ENCODE measurements around the gene UMODL1.

UMODL1 gene

DNA sequence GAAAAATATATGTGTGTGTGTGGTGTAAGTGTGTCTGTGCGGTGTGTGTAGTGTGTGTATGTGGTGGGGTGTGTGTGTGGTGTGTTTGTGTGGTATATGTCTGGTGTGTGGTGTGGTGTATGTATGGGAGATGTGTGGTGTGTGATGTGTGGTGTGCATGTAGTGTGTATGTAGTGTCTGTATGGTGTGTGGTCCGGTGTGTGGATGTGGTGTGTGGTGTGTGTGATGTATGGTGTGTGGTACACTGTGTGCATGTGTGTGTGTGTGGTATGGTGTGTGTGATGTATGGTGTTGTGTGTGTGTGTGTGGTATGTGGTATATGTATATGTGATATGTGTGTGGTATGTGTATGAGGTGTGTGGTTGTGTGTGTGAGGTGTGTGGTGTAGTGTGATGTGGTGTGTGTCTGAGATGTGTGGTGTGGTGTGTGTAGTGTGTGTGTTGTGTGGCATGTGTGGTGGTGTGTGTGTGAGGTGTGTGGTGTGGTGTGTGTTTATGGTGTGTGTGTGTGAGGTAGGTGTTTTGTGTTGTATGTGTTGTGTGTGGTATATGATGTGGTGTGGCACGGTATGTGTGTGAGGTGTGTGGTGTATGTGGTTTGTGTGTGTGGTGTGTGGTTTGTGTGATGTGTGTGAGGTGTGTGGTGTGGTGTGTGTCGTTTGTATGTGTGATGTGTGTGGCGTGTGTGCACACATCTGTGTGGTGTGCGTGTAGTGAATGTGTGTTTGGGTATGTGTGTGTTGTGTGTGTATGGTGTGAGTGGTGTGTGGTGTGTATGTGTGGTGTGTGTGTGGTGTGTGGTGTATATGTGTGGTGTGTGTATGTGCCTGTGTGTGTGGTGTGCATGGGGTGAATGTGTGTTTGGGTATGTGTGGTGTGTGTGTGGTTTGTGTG lies 112.5 kb downstream of the UMODL1 start (continued):
- TF ChIP-seq, protein P1, sequence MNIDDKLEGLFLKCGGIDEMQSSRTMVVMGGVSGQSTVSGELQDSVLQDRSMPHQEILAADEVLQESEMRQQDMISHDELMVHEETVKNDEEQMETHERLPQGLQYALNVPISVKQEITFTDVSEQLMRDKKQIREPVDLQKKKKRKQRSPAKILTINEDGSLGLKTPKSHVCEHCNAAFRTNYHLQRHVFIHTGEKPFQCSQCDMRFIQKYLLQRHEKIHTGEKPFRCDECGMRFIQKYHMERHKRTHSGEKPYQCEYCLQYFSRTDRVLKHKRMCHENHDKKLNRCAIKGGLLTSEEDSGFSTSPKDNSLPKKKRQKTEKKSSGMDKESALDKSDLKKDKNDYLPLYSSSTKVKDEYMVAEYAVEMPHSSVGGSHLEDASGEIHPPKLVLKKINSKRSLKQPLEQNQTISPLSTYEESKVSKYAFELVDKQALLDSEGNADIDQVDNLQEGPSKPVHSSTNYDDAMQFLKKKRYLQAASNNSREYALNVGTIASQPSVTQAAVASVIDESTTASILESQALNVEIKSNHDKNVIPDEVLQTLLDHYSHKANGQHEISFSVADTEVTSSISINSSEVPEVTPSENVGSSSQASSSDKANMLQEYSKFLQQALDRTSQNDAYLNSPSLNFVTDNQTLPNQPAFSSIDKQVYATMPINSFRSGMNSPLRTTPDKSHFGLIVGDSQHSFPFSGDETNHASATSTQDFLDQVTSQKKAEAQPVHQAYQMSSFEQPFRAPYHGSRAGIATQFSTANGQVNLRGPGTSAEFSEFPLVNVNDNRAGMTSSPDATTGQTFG (tag by site-specific recombination; IDR thresholded peaks at IDR 0.05; ENCODE audit: borderline replicate concordance) = 0 out of 2 replicates have a peak, but pooled peaks have one; percentile 77
- no peak for TF ChIP-seq ZNF394 (tag by site-specific recombination; IDR thresholded peaks at IDR 0.05; ENCODE audit: borderline replicate concordance)

DNA sequence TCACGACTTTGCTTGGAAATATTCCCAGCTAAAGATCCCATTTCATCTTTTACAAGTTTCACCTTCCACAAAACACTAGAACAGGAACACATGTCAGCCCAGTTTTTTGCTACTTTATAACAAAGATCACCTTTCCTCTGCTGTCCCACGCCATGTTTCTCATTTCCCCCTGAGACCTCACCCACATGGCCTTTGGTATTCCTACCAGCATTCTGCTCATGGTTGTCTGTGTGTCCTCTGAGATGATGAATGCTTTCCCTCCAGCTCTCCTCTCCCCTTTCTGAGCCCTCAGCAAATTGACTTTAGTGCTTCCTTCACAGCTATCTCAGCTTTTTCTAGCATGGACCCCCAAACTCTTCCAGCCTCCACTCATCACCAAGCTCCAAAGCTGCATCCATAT lies 115.5 kb downstream of the UMODL1 start:
- Histone ChIP-seq H3K36me3 (ENCODE audit: control insufficient read depth in 2 of 2, insufficient read depth in 1 of 2, low read length in 2 of 2) (no peaks in the 10 kb centered on the region; a peak in 1 of 3 replicates), H3K27ac (ENCODE audit: extremely low read depth, low read depth, low read length) (no peak overlapping the region), H3K9me3 (ENCODE audit: control insufficient read depth, insufficient read depth, low read depth, low read length) (no peaks in the 10 kb centered on the region), H3K4me3 (ENCODE audit: low read depth, low read length) (no peak overlapping the region), H3K4me1 (ENCODE audit: control insufficient read depth, insufficient read depth, low read length) (no peaks in the 10 kb centered on the region)
- no peak for TF ChIP-seq ZNF555 (tag by site-specific recombination; conservative IDR thresholded peaks at IDR 0.05)
- TF ChIP-seq ZNF707 (tag by site-specific recombination; IDR thresholded peaks at IDR 0.05) = no peak
- no peak for TF ChIP-seq PRDM1 (tag by site-specific recombination; IDR thresholded peaks at IDR 0.05)
- no peak for TF ChIP-seq ZNF239 (tag by site-specific recombination; IDR thresholded peaks at IDR 0.05)
- no peak for TF ChIP-seq RBAK (tag by site-specific recombination; IDR thresholded peaks at IDR 0.05)
- TF ChIP-seq OVOL3 (tag by site-specific recombination; IDR thresholded peaks at IDR 0.05) = no peak
- no peak for TF ChIP-seq ZBTB7A (tag by site-specific recombination; IDR thresholded peaks at IDR 0.05; ENCODE audit: low read depth)
- no peak for TF ChIP-seq ZNF155 (tag by site-specific recombination; IDR thresholded peaks at IDR 0.05)
- no peak for TF ChIP-seq KLF7 (tag by site-specific recombination; IDR thresholded peaks at IDR 0.05; ENCODE audit: borderline replicate concordance)
- no peak for TF ChIP-seq ZNF514 (tag by site-specific recombination; IDR thresholded peaks at IDR 0.05)
- no peak for TF ChIP-seq ZNF548 (tag by site-specific recombination; IDR thresholded peaks at IDR 0.05)
- no peak for TF ChIP-seq MYNN (tag by site-specific recombination; IDR thresholded peaks at IDR 0.05; ENCODE audit: borderline replicate concordance)
- TF ChIP-seq, protein P2, sequence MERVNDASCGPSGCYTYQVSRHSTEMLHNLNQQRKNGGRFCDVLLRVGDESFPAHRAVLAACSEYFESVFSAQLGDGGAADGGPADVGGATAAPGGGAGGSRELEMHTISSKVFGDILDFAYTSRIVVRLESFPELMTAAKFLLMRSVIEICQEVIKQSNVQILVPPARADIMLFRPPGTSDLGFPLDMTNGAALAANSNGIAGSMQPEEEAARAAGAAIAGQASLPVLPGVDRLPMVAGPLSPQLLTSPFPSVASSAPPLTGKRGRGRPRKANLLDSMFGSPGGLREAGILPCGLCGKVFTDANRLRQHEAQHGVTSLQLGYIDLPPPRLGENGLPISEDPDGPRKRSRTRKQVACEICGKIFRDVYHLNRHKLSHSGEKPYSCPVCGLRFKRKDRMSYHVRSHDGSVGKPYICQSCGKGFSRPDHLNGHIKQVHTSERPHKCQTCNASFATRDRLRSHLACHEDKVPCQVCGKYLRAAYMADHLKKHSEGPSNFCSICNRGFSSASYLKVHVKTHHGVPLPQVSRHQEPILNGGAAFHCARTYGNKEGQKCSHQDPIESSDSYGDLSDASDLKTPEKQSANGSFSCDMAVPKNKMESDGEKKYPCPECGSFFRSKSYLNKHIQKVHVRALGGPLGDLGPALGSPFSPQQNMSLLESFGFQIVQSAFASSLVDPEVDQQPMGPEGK (tag by site-specific recombination; IDR thresholded peaks at IDR 0.05) = no peak
- TF ChIP-seq TRIM28 (IDR thresholded peaks at IDR 0.05; ENCODE audit: borderline replicate concordance, low read length) = no peak
- no peak for TF ChIP-seq SALL2 (tag by site-specific recombination; IDR thresholded peaks at IDR 0.05; ENCODE audit: borderline replicate concordance)
- TF ChIP-seq, protein P3, sequence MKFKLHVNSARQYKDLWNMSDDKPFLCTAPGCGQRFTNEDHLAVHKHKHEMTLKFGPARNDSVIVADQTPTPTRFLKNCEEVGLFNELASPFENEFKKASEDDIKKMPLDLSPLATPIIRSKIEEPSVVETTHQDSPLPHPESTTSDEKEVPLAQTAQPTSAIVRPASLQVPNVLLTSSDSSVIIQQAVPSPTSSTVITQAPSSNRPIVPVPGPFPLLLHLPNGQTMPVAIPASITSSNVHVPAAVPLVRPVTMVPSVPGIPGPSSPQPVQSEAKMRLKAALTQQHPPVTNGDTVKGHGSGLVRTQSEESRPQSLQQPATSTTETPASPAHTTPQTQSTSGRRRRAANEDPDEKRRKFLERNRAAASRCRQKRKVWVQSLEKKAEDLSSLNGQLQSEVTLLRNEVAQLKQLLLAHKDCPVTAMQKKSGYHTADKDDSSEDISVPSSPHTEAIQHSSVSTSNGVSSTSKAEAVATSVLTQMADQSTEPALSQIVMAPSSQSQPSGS (tag by site-specific recombination; IDR thresholded peaks at IDR 0.05; ENCODE audit: low read depth) = no peak
- TF ChIP-seq ZNF677 (tag by site-specific recombination; IDR thresholded peaks at IDR 0.05) = no peak
- TF ChIP-seq, protein P4, sequence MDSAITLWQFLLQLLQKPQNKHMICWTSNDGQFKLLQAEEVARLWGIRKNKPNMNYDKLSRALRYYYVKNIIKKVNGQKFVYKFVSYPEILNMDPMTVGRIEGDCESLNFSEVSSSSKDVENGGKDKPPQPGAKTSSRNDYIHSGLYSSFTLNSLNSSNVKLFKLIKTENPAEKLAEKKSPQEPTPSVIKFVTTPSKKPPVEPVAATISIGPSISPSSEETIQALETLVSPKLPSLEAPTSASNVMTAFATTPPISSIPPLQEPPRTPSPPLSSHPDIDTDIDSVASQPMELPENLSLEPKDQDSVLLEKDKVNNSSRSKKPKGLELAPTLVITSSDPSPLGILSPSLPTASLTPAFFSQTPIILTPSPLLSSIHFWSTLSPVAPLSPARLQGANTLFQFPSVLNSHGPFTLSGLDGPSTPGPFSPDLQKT (IDR thresholded peaks at IDR 0.05; ENCODE audit: borderline replicate concordance, low read depth, low read length) = no peak
- no peak for TF ChIP-seq ZNF138 (tag by site-specific recombination; IDR thresholded peaks at IDR 0.05; ENCODE audit: borderline replicate concordance)
- TF ChIP-seq, protein P5, sequence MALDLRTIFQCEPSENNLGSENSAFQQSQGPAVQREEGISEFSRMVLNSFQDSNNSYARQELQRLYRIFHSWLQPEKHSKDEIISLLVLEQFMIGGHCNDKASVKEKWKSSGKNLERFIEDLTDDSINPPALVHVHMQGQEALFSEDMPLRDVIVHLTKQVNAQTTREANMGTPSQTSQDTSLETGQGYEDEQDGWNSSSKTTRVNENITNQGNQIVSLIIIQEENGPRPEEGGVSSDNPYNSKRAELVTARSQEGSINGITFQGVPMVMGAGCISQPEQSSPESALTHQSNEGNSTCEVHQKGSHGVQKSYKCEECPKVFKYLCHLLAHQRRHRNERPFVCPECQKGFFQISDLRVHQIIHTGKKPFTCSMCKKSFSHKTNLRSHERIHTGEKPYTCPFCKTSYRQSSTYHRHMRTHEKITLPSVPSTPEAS (tag by site-specific recombination; IDR thresholded peaks at IDR 0.05) = no peak
- ChIA-PET POLR2A (no interaction called here), CTCF (interaction anchor here (0.6 to 2.1 kb wide), 2 partner anchors 41 to 194 kb away, joined by 3 to 5 read pairs; no protein-coding TSS in a partner anchor)

Data from HEK293 (cell line).